Coronary artery (tissue), 2 donors: Measurements from ENCODE around the gene ALOX5.
A peak's percentile ranks its signal among the peaks of the same experiment; 100 is the strongest.

ENCODE experiments used
- DNase-seq: peaks from one replicate; pipeline ENCODE4 v3.0.0-alpha.2; 2017; ENCODE audit warnings: low spot score
- H3K27ac ChIP-seq, 2 donors: fragments of 200-600 bp; sonication (generic); one replicate each; pipeline ENCODE4 v1.5.1; 2016 to 2019
- H3K4me3 ChIP-seq: fragments of 200-600 bp; sonication (generic); 2 replicates; pipeline ENCODE4 v1.5.1; 2016; ENCODE audit warnings: mild to moderate bottlenecking, moderate library complexity
- CTCF ChIP-seq: fragments of 200-600 bp; sonication (generic); IDR thresholded peaks from one replicate; pipeline ENCODE4 v1.5.1; 2019; ENCODE audit warnings: antibody characterized with exemption

ALOX5 gene

GRCh38 chr10:45423976-45424499, 50.0 kb downstream of the ALOX5 start:
- TF ChIP-seq CTCF: no peak
- no peak overlapping the region for H3K4me3 ChIP-seq
- no peak overlapping the region for H3K27ac ChIP-seq
- DNase-seq: no peak

GRCh38 chr10:45424668-45425404, 50.8 kb downstream of the ALOX5 start:
- Histone ChIP-seq H3K27ac (peak overlapping the region in 1 of 2 donors; percentile 65), H3K4me3 (no peak overlapping the region)
- DNase-seq: no peak
- no peak for TF ChIP-seq CTCF

- DNase-seq: no peak
- H3K27ac ChIP-seq: peak overlapping the region in 1 of 2 donors; percentile 17
- no peak for TF ChIP-seq CTCF
- no peak overlapping the region for H3K4me3 ChIP-seq
Measured at GRCh38 chr10:45425621-45426563, 51.9 kb downstream of the ALOX5 start.

GRCh38 chr10:45427262-45427969, 53.4 kb downstream of the ALOX5 start:
- Histone ChIP-seq H3K27ac (no peak overlapping the region), H3K4me3 (no peak overlapping the region)
- DNase-seq: no peak
- no peak for TF ChIP-seq CTCF

- TF ChIP-seq CTCF: no peak
- Histone ChIP-seq H3K27ac (no peak overlapping the region), H3K4me3 (no peak overlapping the region)
- DNase-seq: no peak
Measured at GRCh38 chr10:45427970-45428366, 54.0 kb downstream of the ALOX5 start.

- Histone ChIP-seq H3K27ac (no peak overlapping the region), H3K4me3 (no peak overlapping the region)
- TF ChIP-seq CTCF: no peak
- no peak for DNase-seq
Measured at GRCh38 chr10:45428611-45429510, 54.8 kb downstream of the ALOX5 start.
